Heart right ventricle (tissue), 16 donors: ENCODE data around the gene PPP2R3B. TPM values are rescaled to one million over a fixed set of nuclear protein-coding genes. Genes with fewer than 3 reads are reported as not detected.

ENCODE experiments used
- ATAC-seq, 8 donors: fragments of 200-7000 bp; cut with Tn5 transposase; one replicate each; pipeline ENCODE4 v1.9.1; 2020; ENCODE audit warnings: mild to moderate bottlenecking in 8 of 8, moderate library complexity in 8 of 8, moderate number of reproducible peaks in 1 of 8
- DNase-seq, 2 donors: peaks; one replicate each; pipeline ENCODE4 v3.0.0-alpha.2; 2020
- H3K27ac ChIP-seq, 10 donors: fragments of 200-600 bp; sonication (generic) in 2 of 10; one replicate each; pipeline versions ENCODE4 v1.5.0 to v1.8.0; 2020 to 2022; ENCODE audit warnings: mild to moderate bottlenecking in 3 of 10
- H3K27me3 ChIP-seq, 7 donors: fragments of 200-600 bp; one replicate each; pipeline ENCODE4 v1.8.0; 2021 to 2022; ENCODE audit warnings: mild to moderate bottlenecking in 2 of 7
- H3K36me3 ChIP-seq, 9 donors: fragments of 200-600 bp; sonication (generic) in 1 of 9; one replicate each; pipeline versions ENCODE4 v1.5.0 to v1.8.0; 2020 to 2022; ENCODE audit warnings: mild to moderate bottlenecking in 2 of 9
- H3K4me1 ChIP-seq, 9 donors: fragments of 200-600 bp; sonication (generic) in 1 of 9; one replicate each; pipeline versions ENCODE4 v1.5.0 to v1.8.0; 2020 to 2022; ENCODE audit warnings: mild to moderate bottlenecking in 4 of 9
- H3K4me3 ChIP-seq, 10 donors: fragments of 200-600 bp; sonication (generic) in 2 of 10; one replicate each; pipeline versions ENCODE4 v1.5.0 to v1.8.0; 2020 to 2022; ENCODE audit warnings: mild to moderate bottlenecking in 7 of 10, moderate library complexity in 2 of 10
- H3K9me3 ChIP-seq, 11 donors: fragments of 200-600 bp in 10 of 11; sonication (generic) in 2 of 11; one replicate each; pipeline versions ENCODE4 v1.5.0 to v1.8.0; 2013 to 2022; ENCODE audit warnings: mild to moderate bottlenecking in 2 of 11, control low read depth in 1 of 11, moderate library complexity in 1 of 11
- CTCF ChIP-seq, 9 donors: fragments of 200-600 bp; sonication (generic) in 2 of 9; IDR thresholded peaks; one replicate each; pipeline versions ENCODE4 v1.5.0 to v1.8.0; 2021 to 2022; ENCODE audit warnings: antibody characterized with exemption in 9 of 9, mild to moderate bottlenecking in 5 of 9, moderate library complexity in 1 of 9
- WGBS, 2 donors: extraction: QIAGEN DNeasy Blood & Tissue Kit; methylation state at CpG; one replicate each; pipeline ENCODE4 v1.1.7; 2013; ENCODE audit warnings: inconsistent platforms in 1 of 2; 5-methylcytosine and 5-hydroxymethylcytosine counted together
- intact Hi-C, 10 donors: fragments of 100-400 bp; cut with DNase I; formaldehyde crosslinking; loops; one replicate each; pipeline versions ENCODE4 v1.11.1 to v1.14.2; 2022
- polyA plus RNA-seq, 2 donors: library from polyadenylated mRNA; stranded (reverse); fragments of 200-250 nt; gene quantifications; one replicate each; pipeline ENCODE4 v1.2.3, GENCODE V29; 2013
- total RNA-seq, 10 donors: library from RNA; stranded (reverse); fragmentation: NEBNext Ultra II Directional in 3 of 10; extraction: Animal tissue kit (Norgen Biotek cat#: 25700) in 3 of 10; gene quantifications; one replicate each; pipeline versions ENCODE4 v1.2.1 to v1.2.4, GENCODE V29; 2021 to 2023
- donor health status: Arrhythmogenic right ventricular cardiomyopathy.
- donor health status: ischemic (EF 13 %, LVEDD 7.1; RV severe dilation, severe dysfunction).
- donor health status: healthy with polysubstance abuse.
- donor health status: DM: no; HTN: yes; CAD: no.
- donor health status: DM: no; HTN: no; CAD: no.
- donor health status: ischemic (EF 25% LVEDD 6.9; RV normal size, moderate dysfunction).
- donor health status: ischemic (EF 25% LVEDD 5.7; RV mildly dilated, moderate dysfunction).
- donor health status: healthy.
- donor health status: DM: yes; HTN: yes; CAD: no.
- donor health status: Ischemic cardiomyopathy.
- donor health status: ischemic (EF 35%, LVEDD 5.7; RV mildly dilated, moderate dysfunction).
- donor health status: nonischemic (EF 11% LVEDD 7.7; RV severe dilation, severe dysfunction).
- donor health status: DM: yes; HTN: yes; CAD: no.
- donor health status: PGD.
- donor health status: ischemic (EF 29% LVEDD 5.4; RV normal size, mild dysfunction).
- donor health status: nonischemic (EF 23%, LVEDD 6.1; RV moderate dilation, normal function).

PPP2R3B gene
- total and polyA plus RNA-seq, 12 donors, result 73.9 to 362 (median 128) TPM

- Histone ChIP-seq H3K4me1 (peaks cover 0 to 17% (median 3%) of the 10 kb centered on the region in 9 donors), H3K9me3 (no peaks in the 10 kb centered on the region), H3K27ac (no peak overlapping the region), H3K36me3 (peaks cover 0 to 15% (median 0%) of the 10 kb centered on the region in 9 donors), H3K27me3 (no peaks in the 10 kb centered on the region), H3K4me3 (no peak overlapping the region)
- peak in 1 of 8 donors; percentile 18 for ATAC-seq
- 94 to 96% methylated on average over 61 of the region's 61 CpGs for WGBS, 2 donors
- intact Hi-C loops, result no loop called here
- DNase-seq, result no peak
- TF ChIP-seq CTCF (IDR thresholded peaks at IDR 0.05), result no peak
Measured at GRCh38 chrX:350534-351323, 36.0 kb downstream of the PPP2R3B start.

GRCh38 chrX:350148-350533 is 36.6 kb downstream of the PPP2R3B start:
- no peaks in the 10 kb centered on the region for H3K27me3 ChIP-seq
- H3K4me3 ChIP-seq, result no peak overlapping the region
- no peak for TF ChIP-seq CTCF (IDR thresholded peaks at IDR 0.05)
- WGBS, 2 donors, result 86 to 87% methylated on average over 20 of the region's 20 CpGs
- H3K9me3 ChIP-seq, result no peaks in the 10 kb centered on the region
- peaks cover 0 to 17% (median 3%) of the 10 kb centered on the region in 9 donors for H3K4me1 ChIP-seq
- peak in 1 of 8 donors; percentile 6 for ATAC-seq
- peaks cover 0 to 18% (median 0%) of the 10 kb centered on the region in 9 donors for H3K36me3 ChIP-seq
- intact Hi-C loops, result no loop called here
- DNase-seq, result no peak
- H3K27ac ChIP-seq, result no peak overlapping the region

DNA sequence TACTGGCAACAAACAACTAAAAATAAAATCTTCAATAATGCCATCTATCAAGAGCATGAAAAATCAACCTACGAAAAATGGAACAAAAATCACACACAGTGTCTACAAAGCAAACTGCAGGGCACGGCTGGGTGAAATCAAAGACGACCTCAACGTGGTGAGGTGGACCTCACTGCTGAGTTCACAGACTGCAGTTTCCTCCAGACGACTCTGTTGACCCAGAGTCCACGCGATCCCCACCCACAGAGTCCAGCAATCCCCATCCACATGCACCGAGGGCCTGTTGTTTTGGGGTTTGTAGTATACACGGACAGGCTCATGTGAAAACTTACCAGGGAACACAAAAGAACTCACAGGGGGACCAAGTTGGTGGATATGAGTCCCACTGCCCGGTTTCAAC is 37.0 kb downstream of the PPP2R3B start:
- Histone ChIP-seq H3K27ac (peak overlapping the region in 3 of 10 donors; percentile 42 to 62 (median 54)), H3K36me3 (peaks cover 0 to 23% (median 0%) of the 10 kb centered on the region in 9 donors), H3K4me3 (no peak overlapping the region), H3K27me3 (no peaks in the 10 kb centered on the region), H3K9me3 (no peaks in the 10 kb centered on the region), H3K4me1 (peaks cover 0 to 17% (median 3%) of the 10 kb centered on the region in 9 donors)
- TF ChIP-seq CTCF (IDR thresholded peaks at IDR 0.05), result no peak
- intact Hi-C loops, result no loop called here
- 72 to 74% methylated on average over 10 of the region's 10 CpGs for WGBS, 2 donors
- ATAC-seq (no peak), DNase-seq (no peak)

GRCh38 chrX:349196-349595 is 37.5 kb downstream of the PPP2R3B start:
- intact Hi-C loops, result no loop called here
- WGBS, 2 donors, result 42 to 47% methylated on average over 18 of the region's 18 CpGs
- Histone ChIP-seq H3K4me3 (no peak overlapping the region), H3K36me3 (peaks cover 0 to 28% (median 2%) of the 10 kb centered on the region in 9 donors), H3K27me3 (no peaks in the 10 kb centered on the region), H3K9me3 (peaks cover 0 to 2% (median 0%) of the 10 kb centered on the region in 11 donors), H3K4me1 (peaks cover 0 to 17% (median 3%) of the 10 kb centered on the region in 9 donors), H3K27ac (peak overlapping the region in 8 of 10 donors; percentile 9 to 62 (median 48))
- ATAC-seq, result peak in 6 of 8 donors; percentile 21 to 57 (median 46)
- DNase-seq, result no peak
- no peak for TF ChIP-seq CTCF (IDR thresholded peaks at IDR 0.05)
